GM20000 (cell line): ENCODE measurements around the gene GUCY1A2.
"Not testable (repeated sequence)": the region's sequence is repeated elsewhere in the genome, so short reads cannot be mapped to it uniquely, and the experiment has no call there.

ENCODE experiments used
- DNase-seq: peaks from one replicate; pipeline ENCODE4 v3.0.0; 2012; ENCODE audit warnings: low spot score
- TF ChIP-seq, protein P1 (sequence below): IDR thresholded peaks from 2 replicates; pipeline ENCODE4 v1.5.1; 2012; ENCODE audit warnings: mild to moderate bottlenecking, control low read depth; ENCODE audit errors: extremely low read depth, missing control alignments

Gene GUCY1A2

DNA sequence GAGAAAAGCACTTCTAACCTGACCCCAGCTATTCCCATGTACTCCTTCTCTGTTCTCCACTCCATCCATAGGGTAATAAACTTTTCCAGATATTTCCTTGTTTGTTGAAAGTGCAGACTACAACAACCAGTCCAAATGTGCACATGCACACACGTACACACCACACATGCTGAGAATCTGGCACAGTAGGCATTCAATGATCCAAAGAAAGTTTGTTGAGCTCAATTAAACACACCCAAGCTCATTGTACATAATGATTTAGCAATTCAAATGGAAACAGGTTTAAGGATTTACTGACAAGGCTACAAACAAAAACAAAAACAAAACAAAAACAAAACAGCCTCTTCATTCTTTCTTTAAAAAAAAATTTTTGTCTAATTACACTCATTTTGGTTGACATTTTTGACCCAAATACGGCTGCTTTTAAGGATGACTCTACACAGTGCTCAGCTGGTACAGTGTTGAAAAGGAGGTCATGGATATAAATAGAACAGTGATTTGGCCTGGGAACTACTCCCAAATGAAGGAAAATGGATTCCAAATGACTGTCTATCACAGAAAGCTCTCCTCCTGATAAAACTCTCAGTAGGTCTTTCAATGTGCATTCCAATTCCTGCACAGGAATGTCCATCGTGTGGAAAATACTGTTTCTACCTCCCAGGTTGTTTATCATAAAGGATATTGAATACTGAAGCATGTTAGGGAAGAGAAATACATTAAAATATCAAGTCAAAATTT, 232.2 kb downstream of the GUCY1A2 start:
- DNase-seq, result no peak
- TF ChIP-seq, protein P1, sequence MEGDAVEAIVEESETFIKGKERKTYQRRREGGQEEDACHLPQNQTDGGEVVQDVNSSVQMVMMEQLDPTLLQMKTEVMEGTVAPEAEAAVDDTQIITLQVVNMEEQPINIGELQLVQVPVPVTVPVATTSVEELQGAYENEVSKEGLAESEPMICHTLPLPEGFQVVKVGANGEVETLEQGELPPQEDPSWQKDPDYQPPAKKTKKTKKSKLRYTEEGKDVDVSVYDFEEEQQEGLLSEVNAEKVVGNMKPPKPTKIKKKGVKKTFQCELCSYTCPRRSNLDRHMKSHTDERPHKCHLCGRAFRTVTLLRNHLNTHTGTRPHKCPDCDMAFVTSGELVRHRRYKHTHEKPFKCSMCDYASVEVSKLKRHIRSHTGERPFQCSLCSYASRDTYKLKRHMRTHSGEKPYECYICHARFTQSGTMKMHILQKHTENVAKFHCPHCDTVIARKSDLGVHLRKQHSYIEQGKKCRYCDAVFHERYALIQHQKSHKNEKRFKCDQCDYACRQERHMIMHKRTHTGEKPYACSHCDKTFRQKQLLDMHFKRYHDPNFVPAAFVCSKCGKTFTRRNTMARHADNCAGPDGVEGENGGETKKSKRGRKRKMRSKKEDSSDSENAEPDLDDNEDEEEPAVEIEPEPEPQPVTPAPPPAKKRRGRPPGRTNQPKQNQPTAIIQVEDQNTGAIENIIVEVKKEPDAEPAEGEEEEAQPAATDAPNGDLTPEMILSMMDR, result no peak

DNA sequence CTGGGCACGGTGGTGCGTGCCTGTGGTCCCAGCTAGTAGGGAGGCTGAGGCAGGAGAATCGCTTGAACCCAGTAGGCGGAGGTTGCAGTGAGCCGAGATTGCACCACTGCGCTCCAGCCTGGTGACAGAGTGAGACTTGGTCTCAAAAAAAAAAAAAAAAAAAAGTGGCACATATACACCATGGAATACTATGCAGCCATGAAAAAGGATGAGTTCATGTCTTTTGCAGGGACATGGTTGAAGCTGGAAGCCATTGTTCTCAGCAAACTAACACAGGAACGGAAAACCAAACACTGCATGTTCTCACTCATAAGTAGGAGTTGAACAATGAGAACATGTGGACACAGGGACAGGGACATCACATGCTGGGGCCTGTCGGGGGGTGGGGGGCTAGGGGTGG, 241.0 kb downstream of the GUCY1A2 start:
- not testable (repeated sequence) for DNase-seq

- no peak for DNase-seq
- TF ChIP-seq, protein P1, result no peak
Observed at GRCh38 chr11:106770489-106771085, 247.7 kb downstream of the GUCY1A2 start.

DNA sequence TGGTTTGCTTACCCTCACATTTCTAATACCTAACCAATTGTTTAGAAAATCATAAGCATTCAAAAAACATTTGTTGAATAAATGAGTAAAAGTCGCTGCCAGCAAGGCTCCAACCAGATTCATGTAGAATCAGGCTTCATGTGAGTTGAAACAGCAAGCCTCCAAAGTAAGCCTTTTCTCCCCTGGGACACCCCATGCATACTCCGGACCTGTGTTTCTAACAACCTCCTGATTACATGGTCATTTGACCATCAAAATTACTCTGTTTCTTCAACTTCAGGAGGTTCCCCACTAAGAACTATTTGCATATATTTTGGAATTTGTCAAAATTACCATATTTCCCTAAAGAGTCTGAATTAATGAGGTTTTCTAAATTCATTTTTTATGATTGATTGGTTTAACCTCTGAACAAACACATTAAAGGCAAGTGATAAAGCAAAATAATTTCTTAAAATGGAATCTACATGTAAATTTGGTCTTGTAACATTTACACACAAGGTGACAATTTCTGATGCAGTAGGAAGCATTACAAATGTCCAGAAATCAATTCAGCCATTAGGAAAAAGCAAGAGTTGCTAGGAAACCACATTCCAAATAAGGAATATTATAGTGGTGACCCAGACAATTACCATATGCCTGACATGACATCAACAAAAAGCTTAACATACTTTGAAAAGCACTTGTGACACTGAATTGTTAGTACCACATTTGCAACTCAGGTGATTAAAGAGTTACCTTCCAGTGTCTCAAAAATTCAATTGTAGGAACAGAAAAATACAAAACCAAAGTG, 252.6 kb downstream of the GUCY1A2 start:
- no peak for DNase-seq

DNA sequence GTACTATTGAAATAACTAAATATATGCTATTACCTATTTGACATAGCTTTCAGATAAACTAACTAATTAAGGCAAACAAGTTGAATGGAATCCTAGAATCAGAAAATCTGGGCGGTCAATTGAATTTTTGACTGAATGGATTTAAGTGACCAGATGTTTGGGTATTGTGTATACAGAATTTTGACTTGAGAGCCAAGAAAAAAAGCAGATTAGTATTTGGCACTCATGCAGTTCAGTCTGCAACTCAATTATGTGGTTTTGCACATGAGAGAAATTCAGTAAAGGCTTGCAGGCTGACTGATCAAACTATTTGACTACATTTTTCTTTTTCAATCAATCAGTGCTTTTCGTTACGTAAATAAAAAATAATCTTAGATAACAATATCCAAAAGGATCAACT, 254.8 kb downstream of the GUCY1A2 start:
- no peak for DNase-seq

More for the DNA sequence above, 252.6 kb downstream of the GUCY1A2 start:
- TF ChIP-seq, protein P1, result no peak

GRCh38 chr11:106761745-106762144, 256.5 kb downstream of the GUCY1A2 start:
- TF ChIP-seq, protein P1, result no peak

More for the DNA sequence above, 254.8 kb downstream of the GUCY1A2 start:
- TF ChIP-seq, protein P1, result no peak

GRCh38 chr11:106761240-106761639, 257.0 kb downstream of the GUCY1A2 start:
- TF ChIP-seq, protein P1, result no peak

More at GRCh38 chr11:106761745-106762144, 256.5 kb downstream of the GUCY1A2 start:
- no peak for DNase-seq

More at GRCh38 chr11:106761240-106761639, 257.0 kb downstream of the GUCY1A2 start:
- DNase-seq, result no peak
